GM18502 (cell line): ENCODE data around the gene CLNK.
"Not testable (repeated sequence)": the region's sequence is repeated elsewhere in the genome, so short reads cannot be mapped to it uniquely, and the experiment has no call there.

Experiments used
- ATAC-seq: cut with Tn5 transposase; IDR thresholded peaks from one replicate; pipeline ENCODE4 v1.9.1; 2021; ENCODE audit warnings: mild to moderate bottlenecking; ENCODE audit not compliant: unreplicated experiment, poor library complexity

CLNK gene

GRCh38 chr4:10620935-10621488 is 63.6 kb downstream of the CLNK start:
- ATAC-seq = no peak

GRCh38 chr4:10619855-10620254 is 64.7 kb downstream of the CLNK start:
- ATAC-seq = no peak

GRCh38 chr4:10619220-10619619 is 65.3 kb downstream of the CLNK start:
- ATAC-seq = no peak

GRCh38 chr4:10614926-10615325 is 69.6 kb downstream of the CLNK start:
- not testable (repeated sequence) for ATAC-seq

- no peak for ATAC-seq
Observed at GRCh38 chr4:10613926-10614478, 70.6 kb downstream of the CLNK start.

GRCh38 chr4:10612476-10612875 is 72.1 kb downstream of the CLNK start:
- no peak for ATAC-seq

GRCh38 chr4:10611673-10612072 is 72.9 kb downstream of the CLNK start:
- ATAC-seq = no peak

- no peak for ATAC-seq
Observed at GRCh38 chr4:10608501-10609219, 75.9 kb downstream of the CLNK start.

GRCh38 chr4:10607206-10607605 is 77.4 kb downstream of the CLNK start:
- ATAC-seq = no peak

- ATAC-seq = no peak
Observed at GRCh38 chr4:10606483-10607155, 77.9 kb downstream of the CLNK start.

GRCh38 chr4:10605746-10606482 is 78.7 kb downstream of the CLNK start:
- no peak for ATAC-seq

GRCh38 chr4:10605031-10605430 is 79.5 kb downstream of the CLNK start:
- ATAC-seq = no peak

- ATAC-seq = no peak
Observed at GRCh38 chr4:10599574-10599973, 85.0 kb downstream of the CLNK start.

GRCh38 chr4:10598829-10599228 is 85.7 kb downstream of the CLNK start:
- no peak for ATAC-seq

GRCh38 chr4:10596586-10597290 is 87.8 kb downstream of the CLNK start:
- no peak for ATAC-seq

GRCh38 chr4:10593130-10593529 is 91.4 kb downstream of the CLNK start:
- no peak for ATAC-seq

- ATAC-seq = no peak
Observed at GRCh38 chr4:10590896-10591295, 93.7 kb downstream of the CLNK start.

GRCh38 chr4:10589799-10590198 is 94.8 kb downstream of the CLNK start:
- no peak for ATAC-seq

- ATAC-seq = no peak
Observed at GRCh38 chr4:10589321-10589720, 95.2 kb downstream of the CLNK start.

GRCh38 chr4:10587697-10588096 is 96.9 kb downstream of the CLNK start:
- ATAC-seq = no peak
